Kidney capillary endothelial cell (primary cell): Measurements from ENCODE around the gene GTPBP6.
"Not testable (repeated sequence)": the region's sequence is repeated elsewhere in the genome, so short reads cannot be mapped to it uniquely, and the experiment has no call there.

Source experiments
- DNase-seq: peaks from one replicate; pipeline ENCODE4 v3.0.0-alpha.2; 2018; ENCODE audit warnings: low spot score

The GTPBP6 gene

GRCh38 chrX:316351-317325 is 2.0 kb downstream of the GTPBP6 start:
- DNase-seq = no peak

- no peak for DNase-seq
These were observed 3.6 kb downstream of the GTPBP6 start for GRCh38 chrX:314781-315595.

GRCh38 chrX:314049-314448 is 4.5 kb downstream of the GTPBP6 start:
- DNase-seq = no peak

GRCh38 chrX:313546-313945 is 5.0 kb downstream of the GTPBP6 start:
- DNase-seq = no peak

GRCh38 chrX:312621-313331 is 5.8 kb downstream of the GTPBP6 start:
- DNase-seq = no peak

GRCh38 chrX:311156-312129 is 7.2 kb downstream of the GTPBP6 start:
- DNase-seq = no peak

GRCh38 chrX:310621-311155 is 7.9 kb downstream of the GTPBP6 start:
- no peak for DNase-seq

GRCh38 chrX:308821-309520 is 9.6 kb downstream of the GTPBP6 start:
- DNase-seq = no peak

- DNase-seq = no peak
These were observed 11.1 kb downstream of the GTPBP6 start for GRCh38 chrX:307261-308111.

GRCh38 chrX:306614-307251 is 11.9 kb downstream of the GTPBP6 start:
- DNase-seq = not testable (repeated sequence)

GRCh38 chrX:305781-306613 is 12.6 kb downstream of the GTPBP6 start:
- not testable (repeated sequence) for DNase-seq

- no peak for DNase-seq
These were observed 15.6 kb downstream of the GTPBP6 start for GRCh38 chrX:302975-303374.

GRCh38 chrX:300334-300733 is 18.3 kb downstream of the GTPBP6 start:
- DNase-seq = no peak

GRCh38 chrX:298993-299392 is 19.6 kb downstream of the GTPBP6 start:
- no peak for DNase-seq

- DNase-seq = no peak
These were observed 23.5 kb downstream of the GTPBP6 start for GRCh38 chrX:295136-295535.

GRCh38 chrX:292900-293897 is 25.4 kb downstream of the GTPBP6 start:
- no peak for DNase-seq
